Testis (tissue), 3 donors: ENCODE measurements around the gene DENND6B. TPM values are rescaled to one million over a fixed set of nuclear protein-coding genes. Genes with fewer than 3 reads are reported as not detected.
A peak's percentile ranks its signal among the peaks of the same experiment; 100 is the strongest.
"Not testable (repeated sequence)": the region's sequence is repeated elsewhere in the genome, so short reads cannot be mapped to it uniquely, and the experiment has no call there.

ENCODE experiments used
- DNase-seq: peaks from one replicate; pipeline ENCODE4 v3.0.0-alpha.2; 2019
- H3K27ac ChIP-seq, 2 donors: fragments of 200-600 bp; sonication (generic); one replicate each; pipeline ENCODE4 v1.5.1; 2019
- H3K27me3 ChIP-seq: fragments of 200-600 bp; sonication (generic); one replicate; pipeline ENCODE4 v1.5.1; 2019
- H3K36me3 ChIP-seq: fragments of 200-600 bp; sonication (generic); one replicate; pipeline ENCODE4 v1.5.1; 2017; ENCODE audit warnings: low read depth; ENCODE audit errors: missing control alignments
- H3K4me1 ChIP-seq: fragments of 200-600 bp; sonication (generic); one replicate; pipeline ENCODE4 v1.5.1; 2019
- H3K4me3 ChIP-seq, 2 donors: fragments of 200-600 bp; sonication (generic); one replicate each; pipeline ENCODE4 v1.5.1; 2017 to 2019
- H3K9me3 ChIP-seq: fragments of 200-600 bp; sonication (generic); one replicate; pipeline ENCODE4 v1.5.1; 2017
- POLR2A ChIP-seq: fragments of 450-650 bp; IDR thresholded peaks from one replicate; pipeline ENCODE4 v1.6.1; 2017; ENCODE audit warnings: antibody characterized with exemption, mild to moderate bottlenecking, moderate library complexity
- WGBS, 2 donors: methylation state at CpG; one replicate each; pipeline ENCODE4 v1.1.5; 2018; 5-methylcytosine and 5-hydroxymethylcytosine counted together
- intact Hi-C: fragments of 100-400 bp; cut with DNase I; formaldehyde crosslinking; loops from one replicate; pipeline ENCODE4 v1.15.1; 2023; ENCODE audit warnings: low total_unique reads
- polyA plus RNA-seq: library from polyadenylated mRNA; stranded (reverse); fragments of 350-450 nt; fragmentation: Illumina TruSeq; extraction: RNeasy Lipid Tissue Mini Kit (QIAGEN cat#74804); gene quantifications from one replicate; pipeline ENCODE4 v1.2.3, GENCODE V29; 2014; ENCODE audit warnings: low read depth, low replicate concordance; ENCODE audit not compliant: insufficient read depth
- total RNA-seq, 2 donors: library from RNA; depleted of rRNA; stranded (reverse); fragments of >200 nt; gene quantifications; one replicate each; pipeline ENCODE4 v1.2.3, GENCODE V29; 2016
- TF ChIP-seq, protein P1 (sequence below), 3 experiments: fragments of 450-650 bp in 2 of 3; fragments of 200-600 bp in 1 of 3; sonication (generic) in 1 of 3; IDR thresholded peaks; one replicate each; pipeline ENCODE4 v1.5.1; 2016 to 2019; ENCODE audit warnings: antibody characterized with exemption in 3 of 3, mild to moderate bottlenecking in 2 of 3, moderate library complexity in 1 of 3

DENND6B gene
- total and polyA plus RNA-seq, 3 donors from 2014 or later, result 17.1 to 22.0 (median 18.0) TPM

DNA sequence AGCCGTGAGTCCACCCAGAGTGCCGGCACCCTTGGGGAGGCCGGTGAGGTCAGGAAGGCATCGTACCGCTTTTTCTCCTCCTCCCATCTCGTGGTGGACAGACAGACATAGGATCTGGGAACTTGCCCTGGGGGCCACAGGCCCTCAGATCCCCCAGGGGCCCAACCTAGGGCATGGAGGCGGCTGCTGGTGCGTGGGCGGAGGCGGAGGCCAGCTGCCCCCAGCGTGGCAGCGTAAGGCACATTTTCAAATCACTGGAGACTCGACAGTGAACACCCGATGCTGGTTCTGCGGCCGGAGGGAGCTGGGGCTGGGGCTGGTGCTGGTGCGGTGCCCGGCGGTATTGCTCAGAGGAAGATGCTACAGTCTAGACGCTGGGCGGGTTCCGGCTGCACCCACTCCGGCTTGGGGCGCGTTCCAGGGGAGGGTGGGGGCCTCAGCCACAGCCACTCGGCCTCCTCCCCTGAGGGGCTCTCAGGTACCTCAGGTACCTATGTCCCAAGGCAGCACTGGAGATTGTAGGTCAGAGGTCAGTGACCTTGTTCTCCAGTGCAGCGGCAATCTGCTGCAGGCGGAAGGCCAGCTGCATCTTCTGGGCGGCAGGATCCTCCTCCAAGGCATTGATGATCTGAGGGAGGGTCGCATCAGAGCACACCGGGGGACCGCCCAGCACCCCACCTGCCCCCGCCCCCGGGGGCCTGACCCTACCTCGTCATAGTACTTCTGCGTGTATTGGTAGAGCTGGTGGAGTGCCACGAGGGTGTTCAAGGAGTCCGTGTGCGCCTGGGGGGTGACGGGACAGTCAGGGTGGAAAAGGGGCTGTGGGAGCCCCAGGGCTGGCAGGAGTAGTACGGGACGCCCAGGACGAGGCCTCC, 51.4 kb downstream of the DENND6B start:
- H3K27ac ChIP-seq, result no peak overlapping the region
- no peaks in the 10 kb centered on the region for H3K36me3 ChIP-seq
- H3K27me3 ChIP-seq, result no peaks in the 10 kb centered on the region
- no peak for DNase-seq
- no peak overlapping the region for H3K4me3 ChIP-seq
- TF ChIP-seq, protein P1, sequence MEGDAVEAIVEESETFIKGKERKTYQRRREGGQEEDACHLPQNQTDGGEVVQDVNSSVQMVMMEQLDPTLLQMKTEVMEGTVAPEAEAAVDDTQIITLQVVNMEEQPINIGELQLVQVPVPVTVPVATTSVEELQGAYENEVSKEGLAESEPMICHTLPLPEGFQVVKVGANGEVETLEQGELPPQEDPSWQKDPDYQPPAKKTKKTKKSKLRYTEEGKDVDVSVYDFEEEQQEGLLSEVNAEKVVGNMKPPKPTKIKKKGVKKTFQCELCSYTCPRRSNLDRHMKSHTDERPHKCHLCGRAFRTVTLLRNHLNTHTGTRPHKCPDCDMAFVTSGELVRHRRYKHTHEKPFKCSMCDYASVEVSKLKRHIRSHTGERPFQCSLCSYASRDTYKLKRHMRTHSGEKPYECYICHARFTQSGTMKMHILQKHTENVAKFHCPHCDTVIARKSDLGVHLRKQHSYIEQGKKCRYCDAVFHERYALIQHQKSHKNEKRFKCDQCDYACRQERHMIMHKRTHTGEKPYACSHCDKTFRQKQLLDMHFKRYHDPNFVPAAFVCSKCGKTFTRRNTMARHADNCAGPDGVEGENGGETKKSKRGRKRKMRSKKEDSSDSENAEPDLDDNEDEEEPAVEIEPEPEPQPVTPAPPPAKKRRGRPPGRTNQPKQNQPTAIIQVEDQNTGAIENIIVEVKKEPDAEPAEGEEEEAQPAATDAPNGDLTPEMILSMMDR (IDR thresholded peaks at IDR 0.05), result no peak
- TF ChIP-seq POLR2A, result no peak
- intact Hi-C loops, result no loop called here
- 84 to 86% methylated on average over 27 to 43 of the region's 43 CpGs for WGBS, 2 donors
- peaks cover 17% of the 10 kb centered on the region for H3K4me1 ChIP-seq
- H3K9me3 ChIP-seq, result no peaks in the 10 kb centered on the region

- Histone ChIP-seq H3K27me3 (no peaks in the 10 kb centered on the region), H3K27ac (no peak overlapping the region), H3K9me3 (no peaks in the 10 kb centered on the region), H3K4me3 (no peak overlapping the region), H3K36me3 (no peaks in the 10 kb centered on the region), H3K4me1 (peaks cover 20% of the 10 kb centered on the region)
- 70 to 76% methylated on average over 7 of the region's 7 CpGs for WGBS, 2 donors
- intact Hi-C loops, result no loop called here
- TF ChIP-seq POLR2A, result no peak
- TF ChIP-seq, protein P1 (IDR thresholded peaks at IDR 0.05), result no peak
- DNase-seq, result no peak
Measured at GRCh38 chr22:50274771-50275170, 52.0 kb downstream of the DENND6B start.

DNA sequence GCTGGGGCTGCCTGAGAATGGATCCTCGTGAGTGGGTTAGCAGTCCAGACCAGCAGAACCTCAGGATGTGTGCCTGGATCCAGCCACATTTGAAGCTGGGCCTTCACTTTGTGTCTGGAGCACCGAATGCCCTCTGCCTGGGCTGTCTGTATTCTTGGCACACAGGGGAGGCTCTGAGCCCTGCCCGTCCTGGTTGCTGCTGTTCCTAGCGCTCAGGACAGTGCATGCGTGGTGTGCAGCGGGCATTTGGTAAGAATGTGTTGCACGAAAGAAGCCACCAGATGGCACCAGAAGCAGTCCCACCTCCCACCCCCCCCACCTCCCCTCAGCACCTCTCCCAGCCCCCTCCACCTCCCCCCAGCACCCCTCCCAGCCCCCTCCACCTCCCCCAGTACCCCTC, 52.5 kb downstream of the DENND6B start:
- no peaks in the 10 kb centered on the region for H3K27me3 ChIP-seq
- H3K4me3 ChIP-seq, result no peak overlapping the region
- H3K36me3 ChIP-seq, result no peaks in the 10 kb centered on the region
- H3K9me3 ChIP-seq, result no peaks in the 10 kb centered on the region
- peaks cover 25% of the 10 kb centered on the region for H3K4me1 ChIP-seq
- 40 to 52% methylated on average over 6 to 7 of the region's 7 CpGs for WGBS, 2 donors
- intact Hi-C loops, result no loop called here
- TF ChIP-seq, protein P1 (IDR thresholded peaks at IDR 0.05), result peak in 1 of 3 experiments; percentile 31
- TF ChIP-seq POLR2A, result no peak
- peak; percentile 78 for DNase-seq
- no peak overlapping the region for H3K27ac ChIP-seq

GRCh38 chr22:50273781-50274180, 53.0 kb downstream of the DENND6B start:
- H3K27me3 ChIP-seq, DNase-seq, H3K4me3 ChIP-seq, H3K9me3 ChIP-seq, H3K36me3 ChIP-seq, intact Hi-C loops, H3K27ac ChIP-seq: not testable (repeated sequence)
- peaks cover 30% of the 10 kb centered on the region for H3K4me1 ChIP-seq
- 70 to 86% methylated on average over 10 of the region's 10 CpGs for WGBS, 2 donors

- H3K27ac ChIP-seq, H3K4me3 ChIP-seq, DNase-seq, intact Hi-C loops, H3K9me3 ChIP-seq, H3K27me3 ChIP-seq, H3K36me3 ChIP-seq: not testable (repeated sequence)
- H3K4me1 ChIP-seq, result peaks cover 34% of the 10 kb centered on the region
- 77% methylated on average over 10 of the region's 11 CpGs; no CpG with 5 or more reads in 1 of the 2 donors for WGBS, 2 donors
Measured at GRCh38 chr22:50273352-50273751, 53.5 kb downstream of the DENND6B start.
